ENCODE measurements around the gene VANGL1.

The VANGL1 gene

GRCh38 chr1:115642168-115643072 lies 650 bp downstream of the VANGL1 start:
- H3K4me3 ChIP-seq (ENCODE audit: low read depth, low read length): peak overlapping the region; percentile 64
- DNase-seq: peak; percentile 27
- peaks cover 18% of the 10 kb centered on the region for H3K27me3 ChIP-seq
- no peak for TF ChIP-seq CTCF (IDR thresholded peaks at IDR 0.05; ENCODE audit: low read depth, low read length)
- no peaks in the 10 kb centered on the region for H3K4me1 ChIP-seq
- H3K36me3 ChIP-seq: no peaks in the 10 kb centered on the region
- H3K9me3 ChIP-seq: peaks cover 3% of the 10 kb centered on the region

DNA sequence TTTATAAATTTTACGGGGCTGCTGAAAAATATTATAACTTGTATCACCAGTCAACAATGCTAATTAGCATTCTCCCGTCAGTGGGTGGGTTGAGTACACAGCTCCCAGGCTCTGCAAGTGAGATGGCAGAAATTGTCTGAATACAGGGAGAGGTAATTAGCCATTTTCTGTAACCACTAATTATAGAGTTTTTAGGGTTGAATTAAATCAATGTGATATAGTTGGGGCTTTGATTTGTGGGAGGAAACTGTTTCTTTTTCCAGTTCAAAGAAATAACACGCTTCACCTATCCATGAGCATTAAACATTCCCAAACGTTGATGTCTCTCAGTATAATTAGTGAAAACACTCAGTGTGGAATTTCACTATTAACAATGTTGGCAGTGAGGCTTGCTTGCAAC lies 1.5 kb downstream of the VANGL1 start:
- Histone ChIP-seq H3K4me3 (ENCODE audit: low read depth, low read length) (peak overlapping the region; percentile 64), H3K9me3 (peaks cover 3% of the 10 kb centered on the region), H3K4me1 (no peaks in the 10 kb centered on the region), H3K27me3 (peaks cover 18% of the 10 kb centered on the region), H3K36me3 (no peaks in the 10 kb centered on the region)
- no peak for DNase-seq
- TF ChIP-seq CTCF (IDR thresholded peaks at IDR 0.05; ENCODE audit: low read depth, low read length): no peak

GRCh38 chr1:115643666-115644065 lies 1.9 kb downstream of the VANGL1 start:
- H3K4me3 ChIP-seq (ENCODE audit: low read depth, low read length): no peak overlapping the region
- no peaks in the 10 kb centered on the region for H3K36me3 ChIP-seq
- no peak for TF ChIP-seq CTCF (IDR thresholded peaks at IDR 0.05; ENCODE audit: low read depth, low read length)
- H3K4me1 ChIP-seq: no peaks in the 10 kb centered on the region
- peaks cover 18% of the 10 kb centered on the region for H3K27me3 ChIP-seq
- no peak for DNase-seq
- peaks cover 3% of the 10 kb centered on the region for H3K9me3 ChIP-seq

GRCh38 chr1:115644109-115644508 lies 2.3 kb downstream of the VANGL1 start:
- peaks cover 18% of the 10 kb centered on the region for H3K27me3 ChIP-seq
- TF ChIP-seq CTCF (IDR thresholded peaks at IDR 0.05; ENCODE audit: low read depth, low read length): no peak
- no peaks in the 10 kb centered on the region for H3K4me1 ChIP-seq
- peaks cover 3% of the 10 kb centered on the region for H3K9me3 ChIP-seq
- H3K36me3 ChIP-seq: no peaks in the 10 kb centered on the region
- no peak overlapping the region for H3K4me3 ChIP-seq (ENCODE audit: low read depth, low read length)
- DNase-seq: no peak

- no peaks in the 10 kb centered on the region for H3K36me3 ChIP-seq
Measured at GRCh38 chr1:115647047-115647446, 5.3 kb downstream of the VANGL1 start.

More at GRCh38 chr1:115647047-115647446, 5.3 kb downstream of the VANGL1 start:
- no peaks in the 10 kb centered on the region for H3K9me3 ChIP-seq
- peaks cover 10% of the 10 kb centered on the region for H3K27me3 ChIP-seq
- H3K4me3 ChIP-seq (ENCODE audit: low read depth, low read length): no peak overlapping the region
- no peak for TF ChIP-seq CTCF (IDR thresholded peaks at IDR 0.05; ENCODE audit: low read depth, low read length)
- DNase-seq: no peak
- no peaks in the 10 kb centered on the region for H3K4me1 ChIP-seq
